ENCODE results near the gene MYH7B. TPM values are rescaled to one million over a fixed set of nuclear protein-coding genes. Genes with fewer than 3 reads are reported as not detected.
A peak's percentile ranks its signal among the peaks of the same experiment; 100 is the strongest.

The MYH7B gene
- total and polyA plus RNA-seq, 2 experiments from 2014 or later, result 73.2 to 112 TPM

- H3K4me1 ChIP-seq (ENCODE audit: low read depth), result peaks cover 55% of the 10 kb centered on the region
- no peaks in the 10 kb centered on the region for H3K9me3 ChIP-seq (ENCODE audit: low read depth)
- no peak for TF ChIP-seq CTCF (IDR thresholded peaks at IDR 0.05; ENCODE audit: low read depth, low read length)
- peaks cover 4% of the 10 kb centered on the region for H3K36me3 ChIP-seq
- H3K4me3 ChIP-seq, result peak overlapping the region; percentile 8
- DNase-seq (ENCODE audit: low read depth in 1 of 2, low spot score in 1 of 2), result peak in 1 of 2 donors; percentile 90
- peak overlapping the region; percentile 93 for H3K27ac ChIP-seq
- H3K27me3 ChIP-seq, result no peaks in the 10 kb centered on the region
Observed at GRCh38 chr20:34977365-34978091, 21.9 kb downstream of the MYH7B start.

DNA sequence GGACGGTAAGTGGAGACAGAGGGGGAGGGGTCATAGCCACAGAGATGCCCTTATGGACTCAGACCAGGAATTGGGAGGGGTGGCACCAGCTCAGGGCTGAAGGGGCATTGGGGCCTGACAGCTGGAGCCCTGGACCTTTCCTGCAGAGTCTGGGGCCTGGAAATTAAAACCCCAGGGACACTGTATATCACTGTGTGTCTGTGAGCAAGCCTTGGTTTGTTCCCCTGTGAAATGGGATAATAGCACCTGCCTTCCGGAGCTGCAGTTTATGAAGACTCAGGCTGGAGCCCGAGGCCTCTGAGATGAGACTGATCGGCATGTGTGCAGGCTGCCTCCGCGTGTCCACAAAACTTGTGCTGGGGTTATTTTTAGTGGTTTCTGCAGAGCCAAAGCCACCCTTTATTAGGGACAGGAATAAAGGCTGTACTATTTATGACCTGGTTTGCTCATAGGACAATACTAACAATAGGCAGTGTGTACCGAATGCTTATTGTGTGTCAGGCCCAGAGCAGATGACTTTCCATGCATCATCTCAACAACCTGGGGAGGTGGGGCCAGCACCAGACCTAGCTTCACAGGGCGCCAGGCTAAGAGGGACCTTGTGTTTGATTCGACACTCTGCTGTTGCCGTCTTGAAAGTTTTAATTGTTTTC is 22.6 kb downstream of the MYH7B start:
- Histone ChIP-seq H3K27ac (peak overlapping the region; percentile 93), H3K27me3 (no peaks in the 10 kb centered on the region), H3K4me3 (peak overlapping the region; percentile 8), H3K4me1 (ENCODE audit: low read depth) (peaks cover 49% of the 10 kb centered on the region), H3K9me3 (ENCODE audit: low read depth) (no peaks in the 10 kb centered on the region), H3K36me3 (peaks cover 4% of the 10 kb centered on the region)
- TF ChIP-seq CTCF (IDR thresholded peaks at IDR 0.05; ENCODE audit: low read depth, low read length), result no peak
- no peak for DNase-seq (ENCODE audit: low read depth in 1 of 2, low spot score in 1 of 2)

GRCh38 chr20:34979366-34980153 is 23.9 kb downstream of the MYH7B start:
- Histone ChIP-seq H3K36me3 (peaks cover 4% of the 10 kb centered on the region), H3K9me3 (ENCODE audit: low read depth) (no peaks in the 10 kb centered on the region), H3K27ac (no peak overlapping the region), H3K4me3 (no peak overlapping the region), H3K27me3 (no peaks in the 10 kb centered on the region), H3K4me1 (ENCODE audit: low read depth) (peaks cover 46% of the 10 kb centered on the region)
- DNase-seq (ENCODE audit: low read depth in 1 of 2, low spot score in 1 of 2), result peak in 1 of 2 donors; percentile 46
- TF ChIP-seq CTCF (IDR thresholded peaks at IDR 0.05; ENCODE audit: low read depth, low read length), result no peak

DNA sequence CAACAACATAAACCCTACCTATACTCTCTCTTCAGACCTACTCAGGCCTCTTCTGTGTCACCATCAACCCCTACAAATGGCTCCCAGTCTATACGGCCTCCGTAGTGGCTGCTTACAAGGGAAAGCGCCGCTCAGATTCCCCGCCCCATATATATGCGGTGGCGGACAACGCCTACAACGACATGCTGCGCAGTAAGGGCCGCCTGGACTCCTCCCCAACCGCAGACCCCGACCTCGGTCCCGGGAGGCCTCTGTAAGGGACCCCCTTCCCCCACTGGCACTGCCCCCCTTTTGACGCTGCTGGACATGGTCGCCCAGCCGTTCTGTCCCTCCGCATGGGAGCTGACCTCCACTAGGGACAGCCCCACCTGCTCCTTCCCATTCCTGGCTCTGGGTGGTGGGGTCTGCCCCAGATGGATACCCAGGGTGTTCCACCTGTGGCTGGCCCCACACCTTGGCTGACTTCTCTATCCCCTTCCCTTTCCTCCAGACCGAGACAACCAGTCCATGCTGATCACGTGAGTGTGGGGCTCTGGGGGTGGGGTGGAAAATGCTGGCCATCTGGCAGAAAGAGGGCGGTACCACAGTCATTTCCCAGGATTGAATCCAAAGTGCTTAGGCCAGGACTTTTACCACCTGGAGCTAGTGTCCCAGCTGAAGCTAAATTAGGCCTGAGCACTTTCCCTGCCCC is 25.0 kb downstream of the MYH7B start:
- Histone ChIP-seq H3K27ac (peak overlapping the region; percentile 39), H3K4me1 (ENCODE audit: low read depth) (peaks cover 44% of the 10 kb centered on the region), H3K9me3 (ENCODE audit: low read depth) (no peaks in the 10 kb centered on the region), H3K4me3 (no peak overlapping the region), H3K27me3 (no peaks in the 10 kb centered on the region), H3K36me3 (peaks cover 4% of the 10 kb centered on the region)
- DNase-seq (ENCODE audit: low read depth in 1 of 2, low spot score in 1 of 2), result peak in 1 of 2 donors; percentile 18
- no peak for TF ChIP-seq CTCF (IDR thresholded peaks at IDR 0.05; ENCODE audit: low read depth, low read length)

Measured in cardiac muscle cell (in vitro differentiated cells and primary cell).